LNCAP (cell line): Measurements from ENCODE around the gene KCNIP1.

ENCODE experiments used
- CTCF ChIP-seq: fragments of 450-650 bp; IDR thresholded peaks from 2 replicates; pipeline ENCODE4 v1.5.1; 2017; ENCODE audit warnings: mild to moderate bottlenecking

KCNIP1 gene

GRCh38 chr5:170606941-170607340, 103.1 kb downstream of the KCNIP1 start:
- no peak for TF ChIP-seq CTCF

- TF ChIP-seq CTCF = no peak
Observed at GRCh38 chr5:170611449-170612090, 107.8 kb downstream of the KCNIP1 start.

- TF ChIP-seq CTCF = no peak
Observed at GRCh38 chr5:170612256-170612678, 108.4 kb downstream of the KCNIP1 start.

DNA sequence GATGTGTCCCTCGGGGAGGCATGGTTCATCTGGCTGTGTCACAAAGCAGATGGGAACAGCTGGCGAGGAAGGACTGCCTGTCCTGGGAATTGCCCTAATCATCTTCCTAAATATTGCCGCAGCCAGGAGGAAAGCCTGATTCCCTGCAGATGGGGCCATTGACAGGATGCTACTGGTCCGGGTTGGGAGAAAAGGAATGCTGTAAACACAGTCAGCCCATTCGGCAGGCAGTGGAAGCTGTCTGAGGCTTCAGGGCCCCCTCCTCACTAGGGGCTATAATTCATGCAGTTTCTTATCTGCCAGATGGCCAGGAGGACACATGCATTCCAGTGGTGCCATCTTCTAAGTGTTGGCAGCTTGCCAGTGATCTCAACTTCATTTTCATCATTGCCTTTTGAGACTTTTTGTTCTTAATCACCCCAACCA, 110.3 kb downstream of the KCNIP1 start:
- TF ChIP-seq CTCF = no peak

GRCh38 chr5:170614720-170615119, 110.9 kb downstream of the KCNIP1 start:
- no peak for TF ChIP-seq CTCF

GRCh38 chr5:170617533-170618490, 114.0 kb downstream of the KCNIP1 start:
- TF ChIP-seq CTCF = no peak

DNA sequence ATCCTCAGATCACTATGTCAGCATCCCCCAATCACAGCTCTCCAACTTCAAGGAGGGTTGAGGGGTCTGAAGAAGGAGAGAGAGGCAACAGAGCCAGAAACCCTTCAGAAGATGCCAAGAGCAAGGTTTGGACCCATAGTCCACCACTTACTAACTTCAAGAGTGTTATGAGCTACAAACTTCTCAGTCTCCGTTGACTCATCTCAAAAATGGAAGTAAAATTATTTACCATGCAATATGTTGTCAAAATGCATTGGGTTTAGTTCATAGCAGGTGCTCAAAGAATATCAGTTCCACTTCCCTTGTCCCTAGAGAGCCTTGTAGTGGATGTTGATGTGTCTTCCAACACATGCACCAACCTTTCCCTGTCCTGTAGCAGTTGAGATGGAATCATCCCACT, 116.0 kb downstream of the KCNIP1 start:
- no peak for TF ChIP-seq CTCF
